Stimulated activated CD8-positive, alpha-beta memory T cell treated with anti-CD3 and anti-CD28 coated beads, Interleukin-15, amount 100 ng/mL, for 4 hours (primary cell): ENCODE results near the gene TBC1D32.
"Not testable (repeated sequence)": the region's sequence is repeated elsewhere in the genome, so short reads cannot be mapped to it uniquely, and the experiment has no call there.

Source experiments
- DNase-seq, 2 donors: peaks; one replicate each; pipeline ENCODE4 v3.0.0-alpha.2; 2020; ENCODE audit warnings: low read depth in 2 of 2

TBC1D32 gene

GRCh38 chr6:121216928-121217327 is 117.4 kb downstream of the TBC1D32 start:
- no peak for DNase-seq

GRCh38 chr6:121213341-121213740 is 120.9 kb downstream of the TBC1D32 start:
- not testable (repeated sequence) for DNase-seq

- DNase-seq = no peak
Observed at GRCh38 chr6:121210943-121211342, 123.3 kb downstream of the TBC1D32 start.

- no peak for DNase-seq
Observed at GRCh38 chr6:121205569-121205968, 128.7 kb downstream of the TBC1D32 start.

- no peak for DNase-seq
Observed at GRCh38 chr6:121201105-121201504, 133.2 kb downstream of the TBC1D32 start.

GRCh38 chr6:121196042-121196441 is 138.2 kb downstream of the TBC1D32 start:
- not testable (repeated sequence) for DNase-seq

GRCh38 chr6:121190122-121190521 is 144.2 kb downstream of the TBC1D32 start:
- no peak for DNase-seq

- DNase-seq = no peak
Observed at GRCh38 chr6:121188356-121188755, 145.9 kb downstream of the TBC1D32 start.

- DNase-seq = no peak
Observed at GRCh38 chr6:121187833-121188200, 146.5 kb downstream of the TBC1D32 start.

GRCh38 chr6:121187200-121187832 is 147.0 kb downstream of the TBC1D32 start:
- DNase-seq = no peak

GRCh38 chr6:121183742-121184141 is 150.5 kb downstream of the TBC1D32 start:
- DNase-seq = no peak

GRCh38 chr6:121175827-121176226 is 158.5 kb downstream of the TBC1D32 start:
- no peak for DNase-seq

GRCh38 chr6:121172451-121172850 is 161.8 kb downstream of the TBC1D32 start:
- DNase-seq = not testable (repeated sequence)

- DNase-seq = no peak
Observed at GRCh38 chr6:121171879-121172278, 162.4 kb downstream of the TBC1D32 start.

- no peak for DNase-seq
Observed at GRCh38 chr6:121161886-121162285, 172.4 kb downstream of the TBC1D32 start.

GRCh38 chr6:121160276-121160675 is 174.0 kb downstream of the TBC1D32 start:
- no peak for DNase-seq

- DNase-seq = no peak
Observed at GRCh38 chr6:121158891-121159290, 175.4 kb downstream of the TBC1D32 start.

- no peak for DNase-seq
Observed at GRCh38 chr6:121158438-121158837, 175.8 kb downstream of the TBC1D32 start.

- DNase-seq = no peak
Observed at GRCh38 chr6:121157906-121158305, 176.4 kb downstream of the TBC1D32 start.

GRCh38 chr6:121143476-121143875 is 190.8 kb downstream of the TBC1D32 start:
- DNase-seq = no peak

GRCh38 chr6:121142093-121142492 is 192.2 kb downstream of the TBC1D32 start:
- DNase-seq = no peak

GRCh38 chr6:121135425-121135824 is 198.9 kb downstream of the TBC1D32 start:
- DNase-seq = no peak

- DNase-seq = no peak
Observed at GRCh38 chr6:121134922-121135321, 199.4 kb downstream of the TBC1D32 start.

- no peak for DNase-seq
Observed at GRCh38 chr6:121124600-121124999, 209.7 kb downstream of the TBC1D32 start.
